K562 (cell line): ENCODE data around the gene ZNF48.

Source experiments
- BHLHE40 ChIP-seq: IDR thresholded peaks from 2 replicates; pipeline ENCODE4 v1.6.1; 2011; ENCODE audit warnings: low read length, improper control_type of control experiment
- BRCA1 ChIP-seq, 2 experiments: fragments of 450-650 bp in 1 of 2; sonication (generic) in 1 of 2; formaldehyde crosslinking in 1 of 2; IDR thresholded peaks; 2 replicates each; pipeline versions ENCODE4 v1.5.0 to v1.6.1; 2017 to 2020; ENCODE audit warnings: mild to moderate bottlenecking in 1 of 2, missing genetic modification reagents in 1 of 2
- CREB1 ChIP-seq, 2 experiments: sonication (generic) in 1 of 2; formaldehyde crosslinking in 1 of 2; IDR thresholded peaks; 2 replicates each; pipeline versions ENCODE4 v1.6.1 to v1.8.0; 2012 to 2022; ENCODE audit warnings: inconsistent platforms in 1 of 2, mild to moderate bottlenecking in 1 of 2, missing genetic modification reagents in 1 of 2, moderate library complexity in 1 of 2
- ESRRA ChIP-seq: fragments of 450-650 bp; IDR thresholded peaks from 2 replicates; pipeline ENCODE4 v1.6.1; 2014; ENCODE audit warnings: low read depth, mild to moderate bottlenecking, moderate library complexity, borderline replicate concordance
- KLF16 ChIP-seq: IDR thresholded peaks from 2 replicates; pipeline ENCODE4 v1.6.1; 2016; ENCODE audit warnings: antibody characterized with exemption
- NFE2 ChIP-seq: IDR thresholded peaks from 2 replicates; pipeline ENCODE4 v1.6.1; 2014; ENCODE audit warnings: antibody characterized with exemption, low read depth
- NFRKB ChIP-seq: fragments of 450-650 bp; IDR thresholded peaks from 2 replicates; pipeline ENCODE4 v1.6.1; 2016; ENCODE audit warnings: low read depth
- NFYB ChIP-seq: IDR thresholded peaks from 2 replicates; pipeline ENCODE4 v1.6.1; 2011; ENCODE audit warnings: mild to moderate bottlenecking, moderate library complexity; ENCODE audit not compliant: insufficient read length; ENCODE audit errors: extremely low read depth
- PHF20 ChIP-seq: fragments of 450-650 bp; IDR thresholded peaks from 2 replicates; pipeline ENCODE4 v1.6.1; 2018; ENCODE audit not compliant: partially characterized antibody
- RNF2 ChIP-seq: sonication (generic); IDR thresholded peaks from 2 replicates; pipeline ENCODE4 v1.6.1; 2016
- TRIM25 ChIP-seq: fragments of 450-650 bp; IDR thresholded peaks from 2 replicates; pipeline ENCODE4 v1.7.0; 2016; ENCODE audit warnings: borderline replicate concordance
- YY1 ChIP-seq, 3 experiments: IDR thresholded peaks; 2 replicates each; pipeline ENCODE4 v1.6.1; 2011; ENCODE audit warnings: low read length in 2 of 3, mild to moderate bottlenecking in 2 of 3, moderate library complexity in 2 of 3, borderline replicate concordance in 1 of 3, control low read depth in 1 of 3, low read depth in 1 of 3; ENCODE audit not compliant: insufficient read depth in 3 of 3, insufficient replicate concordance in 2 of 3, control insufficient read depth in 1 of 3, insufficient read length in 1 of 3; ENCODE audit errors: extremely low read depth in 1 of 3
- ZMIZ1 ChIP-seq, 2 experiments: fragments of 150-350 bp in 1 of 2; IDR thresholded peaks; 2 replicates each; pipeline ENCODE4 v1.6.1; 2012 to 2016; ENCODE audit warnings: low read depth in 2 of 2, low read length in 2 of 2, mild to moderate bottlenecking in 1 of 2, moderate library complexity in 1 of 2

GRCh38 chr16:30358990-30359870, 36.0 kb upstream of the ZNF48 start:
- TF ChIP-seq RNF2 (no peak), NFYB (no peak), BRCA1 (IDR thresholded peaks at IDR 0.05) (no peak), BRCA1 (CRISPR knock-in tag; IDR thresholded peaks at IDR 0.05) (no peak), ESRRA (no peak), ZMIZ1 (IDR thresholded peaks at IDR 0.05; ENCODE audit: low read depth in 2 of 2, low read length in 2 of 2) (no peak), YY1 (IDR thresholded peaks at IDR 0.05; ENCODE audit: borderline replicate concordance in 1 of 3, control insufficient read depth in 1 of 3, extremely low read depth in 1 of 3, insufficient read depth in 3 of 3, insufficient read length in 1 of 3, insufficient replicate concordance in 2 of 3, low read depth in 1 of 3, low read length in 2 of 3) (no peak), CREB1 (IDR thresholded peaks at IDR 0.05) (no peak), CREB1 (CRISPR knock-in tag; IDR thresholded peaks at IDR 0.05) (no peak), TRIM25 (no peak), NFE2 (no peak), BHLHE40 (no peak), KLF16 (no peak), PHF20 (no peak), NFRKB (no peak)
